ENCODE results near the gene UNC5A.

Gene UNC5A

DNA sequence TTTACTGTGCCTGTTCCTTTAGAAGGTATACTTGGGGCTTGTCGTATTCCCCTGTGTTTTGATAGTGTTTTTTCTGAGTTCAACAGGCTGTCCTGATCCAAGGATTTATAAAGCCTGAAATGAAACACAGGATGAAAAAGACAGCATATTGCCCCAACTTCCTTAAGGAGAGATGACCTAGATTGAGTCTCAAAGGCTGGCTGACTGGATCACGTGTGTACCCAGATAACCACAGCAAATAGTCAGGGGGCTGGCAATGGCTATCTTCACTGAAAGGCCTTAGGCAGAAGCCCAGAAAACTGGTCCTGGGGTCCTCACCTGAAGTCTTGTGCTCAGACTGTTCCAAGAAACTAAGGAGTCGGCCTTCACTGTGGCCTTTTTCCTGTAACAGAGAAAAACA lies 96.4 kb downstream of the UNC5A start:
- no peak for ATAC-seq
- TF ChIP-seq PPARA (CRISPR knock-in tag; IDR thresholded peaks at IDR 0.05; ENCODE audit: borderline replicate concordance): no peak
- TF ChIP-seq SNAI2 (CRISPR knock-in tag; IDR thresholded peaks at IDR 0.05): no peak
- no peak for TF ChIP-seq RARB (CRISPR knock-in tag; IDR thresholded peaks at IDR 0.05)
- TF ChIP-seq, protein P1, sequence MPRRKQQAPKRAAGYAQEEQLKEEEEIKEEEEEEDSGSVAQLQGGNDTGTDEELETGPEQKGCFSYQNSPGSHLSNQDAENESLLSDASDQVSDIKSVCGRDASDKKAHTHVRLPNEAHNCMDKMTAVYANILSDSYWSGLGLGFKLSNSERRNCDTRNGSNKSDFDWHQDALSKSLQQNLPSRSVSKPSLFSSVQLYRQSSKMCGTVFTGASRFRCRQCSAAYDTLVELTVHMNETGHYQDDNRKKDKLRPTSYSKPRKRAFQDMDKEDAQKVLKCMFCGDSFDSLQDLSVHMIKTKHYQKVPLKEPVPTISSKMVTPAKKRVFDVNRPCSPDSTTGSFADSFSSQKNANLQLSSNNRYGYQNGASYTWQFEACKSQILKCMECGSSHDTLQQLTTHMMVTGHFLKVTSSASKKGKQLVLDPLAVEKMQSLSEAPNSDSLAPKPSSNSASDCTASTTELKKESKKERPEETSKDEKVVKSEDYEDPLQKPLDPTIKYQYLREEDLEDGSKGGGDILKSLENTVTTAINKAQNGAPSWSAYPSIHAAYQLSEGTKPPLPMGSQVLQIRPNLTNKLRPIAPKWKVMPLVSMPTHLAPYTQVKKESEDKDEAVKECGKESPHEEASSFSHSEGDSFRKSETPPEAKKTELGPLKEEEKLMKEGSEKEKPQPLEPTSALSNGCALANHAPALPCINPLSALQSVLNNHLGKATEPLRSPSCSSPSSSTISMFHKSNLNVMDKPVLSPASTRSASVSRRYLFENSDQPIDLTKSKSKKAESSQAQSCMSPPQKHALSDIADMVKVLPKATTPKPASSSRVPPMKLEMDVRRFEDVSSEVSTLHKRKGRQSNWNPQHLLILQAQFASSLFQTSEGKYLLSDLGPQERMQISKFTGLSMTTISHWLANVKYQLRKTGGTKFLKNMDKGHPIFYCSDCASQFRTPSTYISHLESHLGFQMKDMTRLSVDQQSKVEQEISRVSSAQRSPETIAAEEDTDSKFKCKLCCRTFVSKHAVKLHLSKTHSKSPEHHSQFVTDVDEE (CRISPR knock-in tag; IDR thresholded peaks at IDR 0.05): no peak
- TF ChIP-seq TOX (CRISPR knock-in tag; IDR thresholded peaks at IDR 0.05; ENCODE audit: borderline replicate concordance): no peak
- no peak for TF ChIP-seq ISL1 (CRISPR knock-in tag; IDR thresholded peaks at IDR 0.05)
- TF ChIP-seq ZFP3 (CRISPR knock-in tag; IDR thresholded peaks at IDR 0.05): no peak
- no peak for TF ChIP-seq CREB5 (CRISPR knock-in tag; IDR thresholded peaks at IDR 0.05; ENCODE audit: low read depth)
- TF ChIP-seq OSR1 (CRISPR knock-in tag; IDR thresholded peaks at IDR 0.05): no peak
- TF ChIP-seq, protein P2, sequence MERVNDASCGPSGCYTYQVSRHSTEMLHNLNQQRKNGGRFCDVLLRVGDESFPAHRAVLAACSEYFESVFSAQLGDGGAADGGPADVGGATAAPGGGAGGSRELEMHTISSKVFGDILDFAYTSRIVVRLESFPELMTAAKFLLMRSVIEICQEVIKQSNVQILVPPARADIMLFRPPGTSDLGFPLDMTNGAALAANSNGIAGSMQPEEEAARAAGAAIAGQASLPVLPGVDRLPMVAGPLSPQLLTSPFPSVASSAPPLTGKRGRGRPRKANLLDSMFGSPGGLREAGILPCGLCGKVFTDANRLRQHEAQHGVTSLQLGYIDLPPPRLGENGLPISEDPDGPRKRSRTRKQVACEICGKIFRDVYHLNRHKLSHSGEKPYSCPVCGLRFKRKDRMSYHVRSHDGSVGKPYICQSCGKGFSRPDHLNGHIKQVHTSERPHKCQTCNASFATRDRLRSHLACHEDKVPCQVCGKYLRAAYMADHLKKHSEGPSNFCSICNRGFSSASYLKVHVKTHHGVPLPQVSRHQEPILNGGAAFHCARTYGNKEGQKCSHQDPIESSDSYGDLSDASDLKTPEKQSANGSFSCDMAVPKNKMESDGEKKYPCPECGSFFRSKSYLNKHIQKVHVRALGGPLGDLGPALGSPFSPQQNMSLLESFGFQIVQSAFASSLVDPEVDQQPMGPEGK (CRISPR knock-in tag; IDR thresholded peaks at IDR 0.05; ENCODE audit: borderline replicate concordance): no peak
- no peak for TF ChIP-seq ARNTL (CRISPR knock-in tag; IDR thresholded peaks at IDR 0.05; ENCODE audit: borderline replicate concordance, low read depth)
- no peak for TF ChIP-seq ZNF70 (CRISPR knock-in tag; IDR thresholded peaks at IDR 0.05)
- TF ChIP-seq ZC3H10 (CRISPR knock-in tag; IDR thresholded peaks at IDR 0.05): no peak
- no peak for TF ChIP-seq TCF4 (CRISPR knock-in tag; IDR thresholded peaks at IDR 0.05; ENCODE audit: borderline replicate concordance)
- no peak for TF ChIP-seq CSDC2 (CRISPR knock-in tag; IDR thresholded peaks at IDR 0.05)
- TF ChIP-seq ZNF565 (CRISPR knock-in tag; conservative IDR thresholded peaks at IDR 0.05; ENCODE audit: low read depth): no peak
- TF ChIP-seq CSRNP3 (CRISPR knock-in tag; IDR thresholded peaks at IDR 0.05): no peak

- no peak for ATAC-seq
- TF ChIP-seq ARNTL (CRISPR knock-in tag; IDR thresholded peaks at IDR 0.05; ENCODE audit: borderline replicate concordance, low read depth): no peak
- no peak for TF ChIP-seq ESRRG (CRISPR knock-in tag; IDR thresholded peaks at IDR 0.05)
- TF ChIP-seq PPARA (CRISPR knock-in tag; IDR thresholded peaks at IDR 0.05; ENCODE audit: borderline replicate concordance): no peak
- no peak for TF ChIP-seq ZFP3 (CRISPR knock-in tag; IDR thresholded peaks at IDR 0.05)
- TF ChIP-seq, protein P2 (CRISPR knock-in tag; IDR thresholded peaks at IDR 0.05; ENCODE audit: borderline replicate concordance): no peak
- no peak for TF ChIP-seq ZNF8 (CRISPR knock-in tag; IDR thresholded peaks at IDR 0.05)
- no peak for TF ChIP-seq CREB5 (CRISPR knock-in tag; IDR thresholded peaks at IDR 0.05; ENCODE audit: low read depth)
- no peak for TF ChIP-seq ZFP30 (CRISPR knock-in tag; IDR thresholded peaks at IDR 0.05)
- TF ChIP-seq ZC3H10 (CRISPR knock-in tag; IDR thresholded peaks at IDR 0.05): no peak
- no peak for TF ChIP-seq ISL1 (CRISPR knock-in tag; IDR thresholded peaks at IDR 0.05)
- TF ChIP-seq RARB (CRISPR knock-in tag; IDR thresholded peaks at IDR 0.05): no peak
- no peak for TF ChIP-seq BACH2 (CRISPR knock-in tag; IDR thresholded peaks at IDR 0.05; ENCODE audit: borderline replicate concordance)
- TF ChIP-seq ZNF70 (CRISPR knock-in tag; IDR thresholded peaks at IDR 0.05): no peak
- no peak for TF ChIP-seq CSRNP3 (CRISPR knock-in tag; IDR thresholded peaks at IDR 0.05)
- no peak for TF ChIP-seq CSDC2 (CRISPR knock-in tag; IDR thresholded peaks at IDR 0.05)
- TF ChIP-seq, protein P1 (CRISPR knock-in tag; IDR thresholded peaks at IDR 0.05): no peak
- TF ChIP-seq GLIS3 (CRISPR knock-in tag; IDR thresholded peaks at IDR 0.05): no peak
- TF ChIP-seq TOX (CRISPR knock-in tag; IDR thresholded peaks at IDR 0.05; ENCODE audit: borderline replicate concordance): no peak
These were observed 98.5 kb downstream of the UNC5A start for GRCh38 chr5:176908675-176909368.

Measured in SK-N-SH treated with all-trans-retinoic acid at 6 μM for 48 hours (cell line).